H9 (cell line): Measurements from ENCODE around the gene SH3RF3. TPM values are rescaled to one million over a fixed set of nuclear protein-coding genes. Genes with fewer than 3 reads are reported as not detected.

Experiments used
- DNase-seq: peaks from one replicate; pipeline ENCODE4 v3.0.0-alpha.2; 2017
- H2AFZ ChIP-seq: one replicate; pipeline ENCODE4 v1.6.1; 2013; ENCODE audit warnings: mild to moderate bottlenecking, low read length, control low read depth, moderate library complexity
- H2AK5ac ChIP-seq: 2 replicates; pipeline ENCODE4 v1.6.1; 2013; ENCODE audit warnings: low read length, control low read depth, mixed read lengths; ENCODE audit not compliant: insufficient read length
- H2BK120ac ChIP-seq: one replicate; pipeline ENCODE4 v1.6.1; 2013; ENCODE audit warnings: low read depth, mild to moderate bottlenecking, low read length, control low read depth, inconsistent platforms; ENCODE audit not compliant: poor library complexity, severe bottlenecking
- H2BK12ac ChIP-seq: 2 replicates; pipeline ENCODE4 v1.6.1; 2013; ENCODE audit warnings: low read length, control low read depth, mixed read lengths, low read depth; ENCODE audit not compliant: insufficient read length
- H2BK15ac ChIP-seq: 2 replicates; pipeline ENCODE4 v1.6.1; 2013; ENCODE audit warnings: low read depth, low read length, control low read depth
- H2BK20ac ChIP-seq: one replicate; pipeline ENCODE4 v1.6.1; 2013; ENCODE audit warnings: low read depth, mild to moderate bottlenecking, low read length, control low read depth, inconsistent platforms; ENCODE audit not compliant: poor library complexity, severe bottlenecking
- H2BK5ac ChIP-seq: 2 replicates; pipeline ENCODE4 v1.6.1; 2013; ENCODE audit warnings: low read length, control low read depth, mixed read lengths; ENCODE audit not compliant: insufficient read length
- H3K14ac ChIP-seq: 2 replicates; pipeline ENCODE4 v1.6.1; 2013; ENCODE audit warnings: low read length, control low read depth; ENCODE audit not compliant: insufficient read depth
- H3K18ac ChIP-seq: 2 replicates; pipeline ENCODE4 v1.6.1; 2013; ENCODE audit warnings: low read depth, mild to moderate bottlenecking, mixed read lengths, low read length, control low read depth; ENCODE audit not compliant: insufficient read length
- H3K23ac ChIP-seq: 2 replicates; pipeline ENCODE4 v1.6.1; 2013; ENCODE audit warnings: low read length, control low read depth, mixed read lengths, low read depth; ENCODE audit not compliant: insufficient read length
- H3K23me2 ChIP-seq: 2 replicates; pipeline ENCODE4 v1.6.1; 2013; ENCODE audit warnings: low read depth, mild to moderate bottlenecking, mixed read lengths, low read length, control low read depth; ENCODE audit not compliant: insufficient read length, poor library complexity, severe bottlenecking
- H3K27ac ChIP-seq: 2 replicates; pipeline ENCODE4 v1.5.1; 2013; ENCODE audit warnings: low read length, control low read depth, mixed read lengths, low read depth; ENCODE audit not compliant: insufficient read length
- H3K27me3 ChIP-seq: 2 replicates; pipeline ENCODE4 v1.6.1; 2013; ENCODE audit warnings: low read length, control low read depth, inconsistent platforms; ENCODE audit not compliant: insufficient read depth
- H3K4ac ChIP-seq: 2 replicates; pipeline ENCODE4 v1.6.1; 2013; ENCODE audit warnings: low read depth, mild to moderate bottlenecking, control low read depth, inconsistent platforms, low read length, moderate library complexity
- H3K4me1 ChIP-seq: 2 replicates; pipeline ENCODE4 v1.6.1; 2013; ENCODE audit warnings: low read length, control low read depth, inconsistent platforms; ENCODE audit not compliant: insufficient read depth
- H3K4me2 ChIP-seq: 2 replicates; pipeline ENCODE4 v1.6.1; 2013; ENCODE audit warnings: low read length, control low read depth, mixed read lengths; ENCODE audit not compliant: insufficient read length, insufficient read depth
- H3K56ac ChIP-seq: 2 replicates; pipeline ENCODE4 v1.6.1; 2013; ENCODE audit warnings: low read depth, mild to moderate bottlenecking, mixed read lengths, low read length, control low read depth; ENCODE audit not compliant: insufficient read length
- H3K79me1 ChIP-seq: 2 replicates; pipeline ENCODE4 v1.6.1; 2013; ENCODE audit warnings: low read depth, mild to moderate bottlenecking, moderate library complexity, low read length, control low read depth, inconsistent platforms; ENCODE audit not compliant: insufficient read depth, poor library complexity, severe bottlenecking
- H3K79me2 ChIP-seq: 2 replicates; pipeline ENCODE4 v1.6.1; 2013; ENCODE audit warnings: low read length, control low read depth, inconsistent platforms; ENCODE audit not compliant: insufficient read depth
- H3K9ac ChIP-seq: 2 replicates; pipeline ENCODE4 v1.6.1; 2013; ENCODE audit warnings: low read length, control low read depth, mixed read lengths; ENCODE audit not compliant: insufficient read length; ENCODE audit errors: extremely low read depth
- H3K9me3 ChIP-seq: one replicate; pipeline ENCODE4 v1.6.1; 2013; ENCODE audit warnings: low read depth, low read length, inconsistent platforms; ENCODE audit not compliant: control insufficient read depth
- H3T11ph ChIP-seq: one replicate; pipeline ENCODE4 v1.6.1; 2013; ENCODE audit warnings: mild to moderate bottlenecking, low read length, control low read depth, inconsistent platforms
- H4K20me1 ChIP-seq: one replicate; pipeline ENCODE4 v1.6.1; 2013; ENCODE audit not compliant: control insufficient read depth, insufficient read length, insufficient read depth
- H4K5ac ChIP-seq: 2 replicates; pipeline ENCODE4 v1.6.1; 2013; ENCODE audit warnings: low read depth, mild to moderate bottlenecking, mixed read lengths, low read length, control low read depth; ENCODE audit not compliant: insufficient read length
- H4K8ac ChIP-seq: replicated peaks from 2 replicates; pipeline ENCODE4 v1.6.1; 2013; ENCODE audit warnings: low read length, control low read depth, mixed read lengths, low read depth; ENCODE audit not compliant: insufficient read length
- H4K91ac ChIP-seq: 2 replicates; pipeline ENCODE4 v1.6.1; 2013; ENCODE audit warnings: low read depth, mild to moderate bottlenecking, moderate library complexity, mixed read lengths, low read length, control low read depth; ENCODE audit not compliant: insufficient read length
- H3K27ac Mint-ChIP-seq, 3 experiments: 2 replicates in 2 of 3; 3 replicates in 1 of 3; pipeline ENCODE4 v1.8.0; 2020 to 2021; ENCODE audit warnings: mixed read lengths in 3 of 3, mild to moderate bottlenecking in 1 of 3, moderate library complexity in 1 of 3
- H3K27me3 Mint-ChIP-seq: 2 replicates; pipeline ENCODE4 v1.8.0; 2021; ENCODE audit warnings: low read depth, mild to moderate bottlenecking, moderate library complexity, mixed read lengths
- H3K36me3 Mint-ChIP-seq, 3 experiments: 2 replicates in 2 of 3; 3 replicates in 1 of 3; pipeline ENCODE4 v1.8.0; 2020 to 2021; ENCODE audit warnings: low read depth in 3 of 3, mixed read lengths in 3 of 3; ENCODE audit not compliant: insufficient read depth in 1 of 3
- H3K4me1 Mint-ChIP-seq, 2 experiments: 2 replicates each; pipeline ENCODE4 v1.8.0; 2020; ENCODE audit warnings: mixed read lengths in 2 of 2
- H3K4me3 Mint-ChIP-seq, 2 experiments: 2 replicates in 1 of 2; 3 replicates in 1 of 2; pipeline ENCODE4 v1.8.0; 2020 to 2021; ENCODE audit warnings: mild to moderate bottlenecking in 2 of 2, mixed read lengths in 2 of 2, moderate library complexity in 1 of 2
- H3K9me3 Mint-ChIP-seq, 2 experiments: 2 replicates in 1 of 2; 3 replicates in 1 of 2; pipeline ENCODE4 v1.8.0; 2020; ENCODE audit warnings: mild to moderate bottlenecking in 2 of 2, mixed read lengths in 2 of 2, moderate library complexity in 1 of 2
- CTCF ChIP-seq: fragments of 200-600 bp; sonication (generic); conservative IDR thresholded peaks from 3 replicates; pipeline ENCODE4 v1.8.0; 2021; ENCODE audit warnings: antibody characterized with exemption, mild to moderate bottlenecking
- WGBS: extraction: QIAGEN DNeasy Blood & Tissue Kit; methylation state at CpG from one replicate; pipeline ENCODE4 v1.1.7; 2013; ENCODE audit warnings: missing lambda C conversion rate, low lambda C conversion rate, mixed read lengths; ENCODE audit not compliant: insufficient read length; ENCODE audit errors: extremely low coverage; 5-methylcytosine and 5-hydroxymethylcytosine counted together
- total RNA-seq: library from RNA; stranded (reverse); gene quantifications from 2 replicates; pipeline ENCODE4 v1.2.1, GENCODE V29; 2021

Gene SH3RF3
- total RNA-seq, 1 experiment from 2014 or later, result 0.46 TPM

DNA sequence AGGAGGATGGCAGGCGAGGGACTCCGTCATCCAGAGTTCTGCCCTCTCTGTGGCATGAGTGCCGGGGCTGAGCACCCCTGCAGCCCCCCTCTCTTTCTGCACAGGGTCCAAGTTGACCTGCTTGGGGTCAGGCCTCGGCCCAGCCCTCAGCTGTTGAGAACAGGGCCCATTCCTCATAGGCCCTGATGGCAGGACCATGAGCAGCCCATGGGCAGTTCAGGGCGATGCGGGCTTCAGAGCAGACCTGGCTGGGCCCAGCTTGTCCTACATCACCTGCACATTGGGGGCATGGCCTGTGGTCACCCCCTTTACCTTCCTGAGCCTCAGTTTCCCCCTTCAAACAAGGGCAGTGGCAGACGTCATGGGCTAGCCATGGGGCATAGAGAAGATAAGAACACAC is 246.7 kb downstream of the SH3RF3 start:
- H3K27ac Mint-ChIP-seq, result no peak overlapping the region
- Histone ChIP-seq H2BK20ac (no peak overlapping the region), H3K9ac (no peak overlapping the region), H3K9me3 (no peaks in the 10 kb centered on the region), H3K23me2 (no peaks in the 10 kb centered on the region), H3K27ac (no peak overlapping the region), H2AFZ (no peak overlapping the region), H4K20me1 (no peaks in the 10 kb centered on the region), H3K23ac (no peak overlapping the region), H2BK12ac (no peak overlapping the region), H3K56ac (no peak overlapping the region), H3K4ac (no peak overlapping the region), H2BK15ac (no peak overlapping the region), H2BK120ac (no peak overlapping the region), H3K4me2 (no peak overlapping the region), H3K18ac (no peak overlapping the region), H3K79me1 (no peaks in the 10 kb centered on the region), H4K91ac (no peak overlapping the region), H2BK5ac (no peak overlapping the region), H4K5ac (no peak overlapping the region), H3K14ac (no peak overlapping the region; the same call in 1 of the 2 replicates), H3K4me1 (no peaks in the 10 kb centered on the region), H3K79me2 (no peaks in the 10 kb centered on the region), H3K27me3 (no peaks in the 10 kb centered on the region), H3T11ph (no peak overlapping the region), H2AK5ac (no peak overlapping the region), H4K8ac (no peak overlapping the region)
- H3K4me3 Mint-ChIP-seq, result no peak overlapping the region
- TF ChIP-seq CTCF, result no peak
- no CpG with 5 or more reads among the region's 7 CpGs for WGBS
- H3K27me3 Mint-ChIP-seq, result peaks cover 8% of the 10 kb centered on the region
- no peaks in the 10 kb centered on the region for H3K9me3 Mint-ChIP-seq
- no peak for DNase-seq
- H3K4me1 Mint-ChIP-seq, result no peaks in the 10 kb centered on the region; a peak in 1 of 4 replicates
- no peaks in the 10 kb centered on the region for H3K36me3 Mint-ChIP-seq
